Activated naive CD4-positive, alpha-beta T cell treated with anti-CD3 and anti-CD28 coated beads, Interleukin-2, amount 50 U/mL, for 24 hours (primary cell): ENCODE results near the gene PRRC2A.

ENCODE experiments used
- H3K27ac Mint-ChIP-seq: one replicate; pipeline ENCODE4 v1.8.0; 2021; ENCODE audit warnings: mild to moderate bottlenecking, mixed read lengths
- H3K27me3 Mint-ChIP-seq: one replicate; pipeline ENCODE4 v1.8.0; 2021; ENCODE audit warnings: mixed read lengths
- H3K36me3 Mint-ChIP-seq: one replicate; pipeline ENCODE4 v1.8.0; 2021; ENCODE audit warnings: mixed read lengths
- H3K4me1 Mint-ChIP-seq: one replicate; pipeline ENCODE4 v1.8.0; 2021; ENCODE audit warnings: mixed read lengths
- H3K4me3 Mint-ChIP-seq: one replicate; pipeline ENCODE4 v1.8.0; 2021; ENCODE audit warnings: mild to moderate bottlenecking, mixed read lengths
- H3K9me3 Mint-ChIP-seq: one replicate; pipeline ENCODE4 v1.8.0; 2021; ENCODE audit warnings: mixed read lengths

Gene PRRC2A

DNA sequence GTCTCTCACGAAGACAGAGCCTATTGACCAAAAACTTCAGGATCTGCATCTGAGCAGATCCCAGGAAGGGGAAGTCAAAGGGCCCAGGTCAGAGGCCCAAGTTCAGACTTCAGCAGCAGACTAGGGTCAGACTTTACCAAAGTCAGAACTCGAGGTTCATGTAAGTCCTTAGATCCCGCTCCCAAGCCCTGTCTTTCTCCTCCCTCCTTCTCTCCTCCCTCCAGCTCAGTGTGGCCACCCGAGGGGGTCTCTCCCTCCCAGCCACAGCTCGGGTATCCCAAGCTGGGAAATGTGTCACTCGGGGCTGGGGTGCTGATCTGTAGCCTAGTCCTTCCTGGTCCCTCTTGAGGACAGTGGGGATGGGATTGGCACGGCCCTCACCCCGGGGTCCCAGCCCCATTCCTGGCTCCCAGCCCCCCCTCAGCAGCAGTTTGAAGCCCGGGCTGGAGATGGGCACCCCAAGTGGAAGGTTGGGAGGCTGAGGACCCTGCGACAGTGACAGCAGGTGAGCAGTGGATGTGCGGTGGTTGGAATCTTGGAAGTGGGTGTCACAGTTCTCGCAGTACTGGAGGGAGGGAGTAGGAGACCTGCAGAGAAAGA, 41.7 kb downstream of the PRRC2A start:
- Mint-ChIP-seq H3K27me3 (no peaks in the 10 kb centered on the region), H3K4me1 (peaks cover 75% of the 10 kb centered on the region), H3K9me3 (no peaks in the 10 kb centered on the region), H3K36me3 (peaks cover 22% of the 10 kb centered on the region), H3K27ac (peak overlapping the region; percentile 55), H3K4me3 (peak overlapping the region; percentile 49)

DNA sequence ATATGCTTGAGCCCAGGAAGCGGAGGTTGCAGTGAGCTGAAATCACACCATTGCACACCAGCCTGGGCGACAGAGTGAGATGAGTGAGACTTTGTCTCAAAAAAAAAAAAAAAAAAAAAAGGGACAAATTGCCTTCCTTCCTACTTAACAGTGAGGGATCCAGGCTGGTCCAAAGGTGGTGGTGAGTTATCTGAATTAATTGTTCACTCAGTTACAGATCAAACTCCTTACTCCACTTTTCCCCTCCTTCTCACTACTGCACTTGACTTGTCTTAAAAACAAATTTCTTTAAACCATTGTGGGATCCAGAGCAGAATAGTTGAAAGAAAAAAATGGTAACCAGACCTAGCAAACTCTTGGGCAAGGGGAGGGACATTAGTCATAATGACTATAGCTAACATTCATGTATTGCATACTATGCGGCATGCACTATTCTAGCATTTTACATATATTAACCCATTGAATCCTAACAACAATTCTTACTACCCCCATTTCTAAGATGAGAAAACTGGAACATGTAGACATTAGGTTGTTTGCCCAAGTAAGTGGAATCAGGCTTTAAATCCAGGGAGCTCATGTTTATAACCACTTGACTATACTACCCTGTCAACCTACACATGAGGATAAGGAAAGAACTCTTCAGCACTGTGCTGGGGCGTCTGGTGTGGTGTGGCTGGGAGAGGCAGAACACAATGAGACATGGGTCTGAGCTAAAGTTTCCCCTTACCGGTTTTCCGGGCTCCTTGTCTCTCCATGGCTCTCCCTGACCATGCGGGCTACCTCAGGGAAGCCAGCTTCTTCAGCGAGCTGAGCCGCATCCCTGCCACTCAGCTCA, 42.8 kb downstream of the PRRC2A start:
- Mint-ChIP-seq H3K4me3 (peak overlapping the region; percentile 99), H3K4me1 (peaks cover 75% of the 10 kb centered on the region), H3K36me3 (peaks cover 26% of the 10 kb centered on the region), H3K27me3 (no peaks in the 10 kb centered on the region), H3K9me3 (no peaks in the 10 kb centered on the region), H3K27ac (peak overlapping the region; percentile 99)

DNA sequence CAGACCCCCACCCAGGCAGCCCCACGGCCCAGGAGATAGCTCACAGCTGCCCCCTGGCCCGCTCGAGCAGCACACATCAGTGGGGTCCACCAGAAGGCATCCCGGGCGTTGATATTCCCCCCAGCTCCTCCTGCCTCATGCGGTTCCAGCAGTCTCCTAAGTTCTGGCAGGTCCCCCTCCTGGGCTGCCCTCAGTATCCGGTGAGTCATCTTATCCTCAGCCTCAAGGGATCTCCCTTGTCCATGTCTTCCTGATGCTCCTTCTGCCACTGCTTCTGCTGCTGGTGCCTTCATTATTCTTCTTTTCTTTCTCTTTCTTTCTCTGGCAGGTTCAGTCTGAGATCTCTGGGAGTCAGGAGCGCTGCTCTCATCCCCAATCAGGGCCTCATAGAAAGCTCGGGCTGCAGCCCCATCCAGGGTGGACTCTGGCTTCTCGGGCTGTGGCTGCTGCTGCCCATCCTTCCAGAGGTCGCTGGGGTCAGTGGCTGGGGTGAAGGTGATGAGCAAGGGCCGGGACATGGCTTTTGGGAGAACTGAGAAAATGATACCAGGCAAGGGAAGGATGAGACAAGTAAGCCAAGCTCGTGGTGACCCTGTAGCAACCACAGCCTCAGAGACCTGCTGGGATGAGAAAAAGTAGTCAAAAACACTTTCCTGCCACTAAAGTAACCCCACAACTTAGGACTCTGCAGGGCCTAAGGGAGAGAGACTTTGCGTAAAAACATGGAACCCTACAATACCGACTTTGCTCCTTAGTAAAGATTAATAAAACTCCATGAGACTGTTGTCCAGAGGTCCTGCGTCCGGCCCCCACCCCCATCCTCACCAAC, 43.7 kb downstream of the PRRC2A start:
- Mint-ChIP-seq H3K4me1 (peaks cover 75% of the 10 kb centered on the region), H3K9me3 (no peaks in the 10 kb centered on the region), H3K36me3 (peaks cover 26% of the 10 kb centered on the region), H3K4me3 (peak overlapping the region; percentile 99), H3K27ac (peak overlapping the region; percentile 99), H3K27me3 (no peaks in the 10 kb centered on the region)

DNA sequence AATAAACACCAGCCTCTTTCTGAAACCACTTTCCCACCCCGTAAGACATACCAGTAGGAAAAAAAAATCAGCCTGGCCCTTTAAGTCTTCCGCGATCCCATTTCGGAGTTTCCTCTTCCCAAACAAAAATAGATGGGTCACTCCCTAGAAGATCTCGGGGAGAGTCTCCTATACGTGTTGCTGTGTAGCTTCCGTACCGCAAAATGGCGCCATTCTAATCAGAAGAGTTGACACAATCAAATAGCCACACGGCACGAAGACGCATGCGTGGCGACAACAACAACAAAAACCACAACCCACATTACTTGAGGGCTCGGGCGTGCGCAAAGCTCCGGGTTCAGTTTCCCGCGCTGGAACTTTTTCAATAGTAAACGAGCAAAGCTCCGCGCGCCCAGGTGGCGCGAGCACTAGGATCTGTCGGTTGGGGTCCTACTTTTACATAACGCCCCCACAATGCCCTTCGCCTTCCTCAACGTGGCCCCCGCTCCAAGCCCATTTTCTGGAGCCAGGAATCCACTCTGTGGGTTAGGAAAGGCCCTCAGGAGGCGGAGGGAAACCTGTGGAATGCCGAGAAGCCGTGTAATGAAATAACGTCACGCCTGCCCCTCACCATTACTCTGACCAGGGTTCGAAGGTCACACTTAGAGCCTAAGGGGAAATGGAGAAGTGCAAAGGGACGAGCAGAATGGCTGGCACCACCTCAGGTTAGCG, 44.4 kb downstream of the PRRC2A start, which contains the start of gene GPANK1:
Gene GPANK1 (minus strand): TSS at position 208 of the 711 bp plus-strand sequence. CDS start 519 bp downstream, outside the sequence.
- H3K4me1 Mint-ChIP-seq: peaks cover 68% of the 10 kb centered on the region
- H3K36me3 Mint-ChIP-seq: peaks cover 26% of the 10 kb centered on the region
- H3K9me3 Mint-ChIP-seq: no peaks in the 10 kb centered on the region
- peak within 1 kb of the TSS; percentile 99 for H3K27ac Mint-ChIP-seq
- no peaks in the 10 kb centered on the region for H3K27me3 Mint-ChIP-seq
- peak within 1 kb of the TSS; percentile 99 for H3K4me3 Mint-ChIP-seq

DNA sequence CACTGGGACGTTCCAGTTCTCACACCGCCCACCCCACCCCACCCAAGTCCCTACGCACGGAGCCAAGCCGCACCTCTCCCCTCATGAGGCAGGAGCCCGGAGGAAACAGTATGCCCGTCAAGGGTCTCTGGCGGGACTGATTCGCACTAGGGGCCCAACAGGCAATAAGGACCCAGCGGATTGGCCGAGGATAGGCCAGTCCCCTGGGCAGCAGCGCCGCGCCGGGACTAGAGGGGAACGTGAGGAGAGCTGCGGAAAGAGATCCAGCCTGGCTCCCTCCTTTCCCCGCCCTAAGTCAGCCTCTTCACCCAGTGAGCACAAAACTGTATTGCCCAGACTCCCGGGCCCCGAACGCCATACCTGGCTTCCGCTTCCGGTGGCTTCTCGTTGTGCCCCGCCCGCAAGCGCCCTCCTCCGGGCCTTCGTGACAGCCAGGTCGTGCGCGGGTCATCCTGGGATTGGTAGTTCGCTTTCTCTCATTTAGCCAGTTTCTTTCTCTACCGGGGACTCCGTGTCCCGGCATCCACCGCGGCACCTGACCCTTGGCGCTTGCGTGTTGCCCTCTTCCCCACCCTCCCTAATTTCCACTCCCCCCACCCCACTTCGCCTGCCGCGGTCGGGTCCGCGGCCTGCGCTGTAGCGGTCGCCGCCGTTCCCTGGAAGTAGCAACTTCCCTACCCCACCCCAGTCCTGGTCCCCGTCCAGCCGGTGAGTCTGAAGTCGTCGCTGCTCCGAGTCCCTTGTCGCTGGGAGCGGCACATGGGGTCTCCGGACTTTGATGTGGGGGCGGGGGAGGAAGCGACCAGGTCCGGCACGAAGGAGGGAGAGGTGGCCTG, 45.2 kb downstream of the PRRC2A start, which contains the start of gene CSNK2B:
Gene CSNK2B (plus strand): TSS at position 580 of the 836 bp plus-strand sequence. CDS start 752 bp downstream, outside the sequence.
- H3K27ac Mint-ChIP-seq: peak within 1 kb of the TSS; percentile 99
- H3K4me3 Mint-ChIP-seq: peak within 1 kb of the TSS; percentile 99
- H3K4me1 Mint-ChIP-seq: peaks cover 65% of the 10 kb centered on the region
- H3K9me3 Mint-ChIP-seq: no peaks in the 10 kb centered on the region
- peaks cover 26% of the 10 kb centered on the region for H3K36me3 Mint-ChIP-seq
- H3K27me3 Mint-ChIP-seq: no peaks in the 10 kb centered on the region

DNA sequence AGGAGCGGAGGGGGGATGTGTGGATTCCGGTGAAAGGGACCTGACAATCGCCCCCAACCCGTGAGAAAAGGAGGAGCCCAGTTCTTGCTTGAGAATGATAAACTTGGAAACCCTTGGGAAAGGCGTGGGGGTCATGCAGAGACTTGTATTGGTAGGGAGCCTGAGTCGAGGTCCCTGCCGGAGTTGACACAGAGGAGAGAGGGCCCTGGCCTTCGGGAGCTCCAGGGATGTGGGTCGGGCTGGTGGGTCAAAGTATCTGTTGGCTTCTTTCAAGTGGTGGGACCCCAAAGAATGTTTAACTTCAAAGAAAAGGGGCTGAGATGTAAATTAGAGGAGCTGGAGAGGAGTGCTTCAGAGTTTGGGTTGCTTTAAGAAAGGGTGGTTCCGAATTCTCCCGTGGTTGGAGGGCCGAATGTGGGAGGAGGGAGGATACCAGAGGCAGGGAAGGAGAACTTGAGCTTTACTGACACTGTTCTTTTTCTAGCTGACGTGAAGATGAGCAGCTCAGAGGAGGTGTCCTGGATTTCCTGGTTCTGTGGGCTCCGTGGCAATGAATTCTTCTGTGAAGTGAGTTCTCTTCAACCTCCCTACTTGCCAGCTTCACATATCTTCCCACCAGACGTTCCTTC, 45.9 kb downstream of the PRRC2A start:
- peak overlapping the region; percentile 99 for H3K27ac Mint-ChIP-seq
- H3K36me3 Mint-ChIP-seq: peaks cover 26% of the 10 kb centered on the region
- H3K4me3 Mint-ChIP-seq: peak overlapping the region; percentile 99
- no peaks in the 10 kb centered on the region for H3K9me3 Mint-ChIP-seq
- H3K27me3 Mint-ChIP-seq: no peaks in the 10 kb centered on the region
- H3K4me1 Mint-ChIP-seq: peaks cover 59% of the 10 kb centered on the region

DNA sequence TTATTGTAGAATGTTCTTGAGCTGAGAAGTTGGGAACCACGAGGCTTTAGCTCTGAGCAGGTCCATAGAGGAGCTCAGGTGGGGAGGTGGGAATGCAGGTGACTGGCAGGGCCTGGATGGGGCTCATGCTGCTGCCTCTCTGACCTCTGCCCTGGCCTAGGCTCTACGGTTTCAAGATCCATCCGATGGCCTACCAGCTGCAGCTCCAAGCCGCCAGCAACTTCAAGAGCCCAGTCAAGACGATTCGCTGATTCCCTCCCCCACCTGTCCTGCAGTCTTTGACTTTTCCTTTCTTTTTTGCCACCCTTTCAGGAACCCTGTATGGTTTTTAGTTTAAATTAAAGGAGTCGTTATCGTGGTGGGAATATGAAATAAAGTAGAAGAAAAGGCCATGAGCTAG, 49.2 kb downstream of the PRRC2A start, which contains the start of gene LY6G5B:
Gene LY6G5B (plus strand): TSS at position 301 of the 400 bp plus-strand sequence. CDS start 975 bp downstream, outside the sequence.
- Mint-ChIP-seq H3K36me3 (peaks cover 20% of the 10 kb centered on the region), H3K27ac (no peak within 1 kb of the TSS), H3K9me3 (no peaks in the 10 kb centered on the region), H3K4me3 (no peak within 1 kb of the TSS), H3K27me3 (no peaks in the 10 kb centered on the region), H3K4me1 (peaks cover 35% of the 10 kb centered on the region)

DNA sequence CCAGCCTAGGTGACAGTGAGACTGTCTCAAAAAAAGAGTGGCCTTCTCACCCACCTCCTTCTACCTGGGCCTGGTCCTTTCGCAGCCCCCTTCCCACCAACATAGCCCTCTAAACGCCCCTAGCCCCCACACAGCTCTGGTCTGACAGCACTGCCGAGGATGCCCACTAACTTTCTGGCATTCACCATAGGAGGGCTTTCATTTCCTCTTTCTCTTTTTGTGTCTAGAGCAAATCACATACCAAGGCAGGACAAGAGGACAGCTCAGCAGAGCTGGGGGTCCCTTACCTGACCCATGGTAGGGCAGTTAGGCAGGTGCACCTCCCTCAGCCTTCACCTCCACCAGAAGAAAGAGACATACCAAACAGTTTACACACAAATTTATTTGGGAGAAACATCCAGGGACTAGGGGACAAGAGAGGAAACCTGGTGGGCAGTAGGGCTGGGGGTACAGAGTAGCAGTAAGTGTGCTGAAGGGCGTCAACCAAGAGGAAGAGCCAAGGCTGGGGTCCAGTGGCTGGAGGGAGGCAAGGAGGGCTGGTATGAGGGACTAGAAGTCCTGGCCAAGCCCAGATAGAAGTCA, 55.9 kb downstream of the PRRC2A start:
- no peaks in the 10 kb centered on the region for H3K9me3 Mint-ChIP-seq
- no peak overlapping the region for H3K27ac Mint-ChIP-seq
- H3K27me3 Mint-ChIP-seq: no peaks in the 10 kb centered on the region
- peaks cover 5% of the 10 kb centered on the region for H3K36me3 Mint-ChIP-seq
- H3K4me3 Mint-ChIP-seq: no peak overlapping the region
- H3K4me1 Mint-ChIP-seq: peaks cover 18% of the 10 kb centered on the region

DNA sequence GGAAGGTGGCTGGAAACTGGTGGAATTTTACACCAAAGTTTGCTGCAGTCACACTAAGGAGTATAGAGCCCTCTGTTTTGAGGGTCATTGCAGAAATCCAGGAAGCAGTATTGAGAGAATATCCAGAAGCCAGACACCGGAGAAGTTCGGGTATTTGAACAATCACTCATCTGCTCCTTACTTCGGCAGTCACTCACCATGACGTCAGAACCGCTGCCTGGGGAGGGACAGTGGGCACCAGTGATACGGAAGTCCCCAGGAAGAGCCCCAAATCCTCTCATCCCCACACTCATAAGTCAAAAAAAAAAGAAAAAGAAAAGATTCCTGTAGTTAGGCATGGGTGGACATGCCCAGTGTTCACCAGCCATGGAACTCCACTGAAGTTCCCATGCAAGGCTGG, 56.4 kb downstream of the PRRC2A start:
- Mint-ChIP-seq H3K9me3 (no peaks in the 10 kb centered on the region), H3K4me1 (peaks cover 23% of the 10 kb centered on the region), H3K36me3 (peaks cover 5% of the 10 kb centered on the region), H3K4me3 (no peak overlapping the region), H3K27ac (no peak overlapping the region), H3K27me3 (no peaks in the 10 kb centered on the region)

DNA sequence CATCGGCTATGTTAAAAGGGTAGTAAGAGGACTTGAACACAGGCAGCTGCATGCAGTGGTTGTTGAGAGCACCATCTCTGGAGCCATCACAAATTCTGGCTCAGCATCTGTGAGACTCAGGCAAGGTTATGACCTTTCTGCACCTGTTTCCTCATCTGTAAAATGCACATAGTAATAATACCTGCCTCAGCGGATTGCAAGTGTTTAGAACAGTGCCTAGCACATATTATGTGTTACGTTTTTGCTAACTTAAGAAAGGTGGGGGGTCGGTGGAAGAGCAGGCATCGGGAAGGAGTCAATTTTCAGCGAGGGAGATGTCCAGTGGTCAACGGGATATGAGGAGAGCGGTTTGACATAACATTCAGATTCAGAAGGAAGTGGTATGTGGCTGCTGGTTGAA, 57.4 kb downstream of the PRRC2A start:
- Mint-ChIP-seq H3K27me3 (no peaks in the 10 kb centered on the region), H3K36me3 (no peaks in the 10 kb centered on the region), H3K4me1 (peaks cover 24% of the 10 kb centered on the region), H3K4me3 (no peak overlapping the region), H3K27ac (no peak overlapping the region), H3K9me3 (no peaks in the 10 kb centered on the region)

DNA sequence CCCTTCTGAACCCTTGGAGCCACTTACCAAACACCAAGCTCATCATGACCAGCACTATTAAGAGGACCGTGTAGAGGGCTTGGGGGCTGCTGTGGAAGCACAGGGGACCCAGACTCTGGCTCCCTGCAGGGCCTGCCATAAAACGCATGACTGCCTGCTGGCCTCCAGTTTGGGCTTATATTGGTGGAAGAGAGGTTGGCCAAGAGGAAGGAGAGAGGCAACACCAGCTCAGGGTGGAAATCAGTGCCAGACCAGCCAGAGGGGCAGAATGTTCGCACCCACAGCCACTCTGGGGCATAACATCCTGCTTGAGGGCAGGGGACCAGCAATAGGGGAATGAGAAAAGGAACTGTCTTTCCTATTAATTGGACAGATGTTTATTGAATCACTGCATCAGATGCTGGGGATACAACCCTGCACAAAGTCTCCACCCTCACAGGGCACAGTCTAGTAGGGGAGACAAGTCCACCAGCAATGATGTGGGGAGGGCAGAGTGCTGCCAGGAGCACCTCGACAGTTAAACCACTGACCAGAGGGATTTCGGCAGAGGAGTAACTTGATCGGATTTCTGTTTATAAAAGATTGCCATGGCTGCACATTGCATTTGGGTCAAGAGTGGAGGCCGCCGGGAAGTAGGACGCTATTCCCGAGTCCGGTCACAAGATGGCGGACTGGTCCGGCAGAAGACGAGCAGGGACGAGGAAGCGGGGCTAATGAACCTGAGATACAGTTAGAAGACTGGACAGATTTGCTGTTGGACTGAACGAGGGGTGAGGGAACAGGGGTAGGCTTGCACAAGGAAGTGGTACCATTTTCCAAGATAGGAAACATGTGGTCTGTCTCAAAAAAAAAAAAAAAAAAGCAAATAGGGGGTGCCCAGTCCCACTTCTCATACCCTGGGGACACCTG, 60.0 kb downstream of the PRRC2A start, which contains the start of gene LY6G5C:
Gene LY6G5C (minus strand): TSS at position 842 of the 909 bp plus-strand sequence. CDS start 694 bp downstream, at position 148.
- H3K36me3 Mint-ChIP-seq: no peaks in the 10 kb centered on the region
- H3K4me3 Mint-ChIP-seq: peak within 1 kb of the TSS; percentile 89
- H3K27ac Mint-ChIP-seq: peak within 1 kb of the TSS; percentile 71
- no peaks in the 10 kb centered on the region for H3K27me3 Mint-ChIP-seq
- no peaks in the 10 kb centered on the region for H3K9me3 Mint-ChIP-seq
- peaks cover 24% of the 10 kb centered on the region for H3K4me1 Mint-ChIP-seq

DNA sequence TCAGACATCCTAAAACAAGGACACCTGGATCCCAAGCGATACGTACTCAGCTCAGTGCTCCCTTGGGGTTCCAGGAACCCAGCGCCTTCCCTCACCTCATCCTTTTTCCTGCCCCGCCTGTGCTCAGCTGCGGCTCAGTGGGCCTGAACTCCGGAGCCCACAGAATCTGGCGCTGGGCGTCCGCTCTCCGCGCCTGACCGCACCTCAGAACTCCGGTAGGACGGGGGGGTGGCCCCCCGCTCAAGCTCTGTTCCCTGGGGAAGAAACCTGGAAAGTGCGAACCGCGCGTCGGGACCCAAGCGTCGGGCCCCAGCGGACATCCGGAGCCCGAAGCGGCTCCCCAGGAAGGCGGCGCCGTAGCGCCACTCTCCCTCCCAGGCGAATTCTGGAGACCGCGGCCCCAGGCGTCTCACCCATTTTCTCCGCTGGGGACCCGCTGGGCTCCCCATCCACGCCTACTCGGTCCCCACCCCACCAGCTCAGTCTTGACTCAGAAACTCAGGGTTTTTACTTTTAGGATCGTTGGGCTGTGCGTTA, 60.7 kb downstream of the PRRC2A start:
- Mint-ChIP-seq H3K4me3 (peak overlapping the region; percentile 89), H3K4me1 (peaks cover 24% of the 10 kb centered on the region), H3K36me3 (no peaks in the 10 kb centered on the region), H3K27me3 (no peaks in the 10 kb centered on the region), H3K9me3 (no peaks in the 10 kb centered on the region), H3K27ac (no peak overlapping the region)
